Calu3 (cell line): ENCODE data around the gene B3GNT2. TPM values are rescaled to one million over a fixed set of nuclear protein-coding genes. Genes with fewer than 3 reads are reported as not detected.

Source experiments
- BruUV-seq: library from RNA; stranded (reverse); fragments of 400-500 nt; replicated peaks from 2 replicates; lab custom pipeline; 2021; lab: Mats Ljungman, UMichigan
- CTCF ChIA-PET: fragments of 300-600 bp; sonication (Branson Sonifier 250); formaldehyde crosslinking; loops from one replicate; lab custom pipeline; 2022; ENCODE audit warnings: antibody characterized with exemption; lab: Charles Lee
- DNase-seq: peaks from one replicate; pipeline ENCODE4 v3.0.0; 2022
- H3K27ac Mint-ChIP-seq: one replicate; pipeline ENCODE4 v1.8.0; 2022; ENCODE audit warnings: mixed read lengths; ENCODE audit not compliant: unreplicated experiment
- H3K27me3 Mint-ChIP-seq: one replicate; pipeline ENCODE4 v1.8.0; 2022; ENCODE audit warnings: mixed read lengths; ENCODE audit not compliant: unreplicated experiment
- H3K36me3 Mint-ChIP-seq: one replicate; pipeline ENCODE4 v1.8.0; 2022; ENCODE audit warnings: mild to moderate bottlenecking, moderate library complexity, mixed read lengths; ENCODE audit not compliant: insufficient read depth, unreplicated experiment
- H3K4me1 Mint-ChIP-seq: one replicate; pipeline ENCODE4 v1.8.0; 2022; ENCODE audit warnings: mild to moderate bottlenecking, low read depth, mixed read lengths; ENCODE audit not compliant: unreplicated experiment
- H3K4me3 Mint-ChIP-seq: one replicate; pipeline ENCODE4 v1.8.0; 2022; ENCODE audit warnings: mild to moderate bottlenecking, low read depth, moderate library complexity, mixed read lengths; ENCODE audit not compliant: unreplicated experiment
- H3K9me3 Mint-ChIP-seq: one replicate; pipeline ENCODE4 v1.8.0; 2022; ENCODE audit warnings: low read depth, mixed read lengths; ENCODE audit not compliant: unreplicated experiment
- CTCF ChIP-seq: fragments of 200-600 bp; IDR thresholded peaks from one replicate; pipeline ENCODE4 v1.8.0; 2022; ENCODE audit warnings: antibody characterized with exemption; ENCODE audit not compliant: unreplicated experiment
- intact Hi-C: fragments of 100-400 bp; cut with micrococcal nuclease; formaldehyde crosslinking; loops from one replicate; pipeline ENCODE4 v1.10.0; 2022; ENCODE audit not compliant: unreplicated experiment
- total RNA-seq: library from RNA; stranded (reverse); gene quantifications from 2 replicates; pipeline ENCODE4 v1.2.3, GENCODE V29; 2022

Gene B3GNT2
- total RNA-seq, 1 experiment from 2014 or later: 23.8 TPM

GRCh38 chr2:62240546-62240945, 44.6 kb downstream of the B3GNT2 start:
- Mint-ChIP-seq H3K27me3 (no peaks in the 10 kb centered on the region), H3K27ac (no peak overlapping the region), H3K36me3 (no peaks in the 10 kb centered on the region), H3K4me3 (no peak overlapping the region), H3K9me3 (no peaks in the 10 kb centered on the region), H3K4me1 (no peaks in the 10 kb centered on the region)
- intact Hi-C loops: no loop called here
- no peak for DNase-seq
- CTCF ChIA-PET: no interaction called here
- no peak for TF ChIP-seq CTCF
- BruUV-seq: no TSS peak

- no TSS peak for BruUV-seq
- Mint-ChIP-seq H3K27me3 (no peaks in the 10 kb centered on the region), H3K4me1 (no peaks in the 10 kb centered on the region), H3K9me3 (no peaks in the 10 kb centered on the region), H3K36me3 (no peaks in the 10 kb centered on the region), H3K27ac (no peak overlapping the region), H3K4me3 (no peak overlapping the region)
- CTCF ChIA-PET: no interaction called here
- no peak for TF ChIP-seq CTCF
- no peak for DNase-seq
- intact Hi-C loops: no loop called here
These were observed 48.1 kb downstream of the B3GNT2 start for GRCh38 chr2:62243983-62244382.

GRCh38 chr2:62248226-62248625, 52.3 kb downstream of the B3GNT2 start:
- Mint-ChIP-seq H3K27ac (no peak overlapping the region), H3K9me3 (no peaks in the 10 kb centered on the region), H3K4me1 (no peaks in the 10 kb centered on the region), H3K4me3 (no peak overlapping the region), H3K27me3 (no peaks in the 10 kb centered on the region), H3K36me3 (no peaks in the 10 kb centered on the region)
- DNase-seq: no peak
- no peak for TF ChIP-seq CTCF
- intact Hi-C loops: no loop called here
- CTCF ChIA-PET: no interaction called here
- BruUV-seq: no TSS peak

GRCh38 chr2:62250239-62250638, 54.3 kb downstream of the B3GNT2 start:
- BruUV-seq: no TSS peak
- Mint-ChIP-seq H3K4me3 (no peak overlapping the region), H3K36me3 (no peaks in the 10 kb centered on the region), H3K4me1 (no peaks in the 10 kb centered on the region), H3K27me3 (no peaks in the 10 kb centered on the region), H3K27ac (no peak overlapping the region), H3K9me3 (no peaks in the 10 kb centered on the region)
- intact Hi-C loops: no loop called here
- no peak for TF ChIP-seq CTCF
- DNase-seq: no peak
- CTCF ChIA-PET: no interaction called here
